Glutamatergic neuron (in vitro differentiated cells): ENCODE results near the gene NUDC. TPM values are rescaled to one million over a fixed set of nuclear protein-coding genes. Genes with fewer than 3 reads are reported as not detected.
A peak's percentile ranks its signal among the peaks of the same experiment; 100 is the strongest.

Source experiments
- DNase-seq: peaks from one replicate; pipeline ENCODE4 v3.0.0; 2022
- H3K27ac Mint-ChIP-seq: one replicate; pipeline ENCODE4 v1.8.0; 2020; ENCODE audit warnings: mild to moderate bottlenecking, mixed read lengths, inconsistent platforms; ENCODE audit not compliant: unreplicated experiment
- H3K27me3 Mint-ChIP-seq: one replicate; pipeline ENCODE4 v1.8.0; 2020; ENCODE audit warnings: mild to moderate bottlenecking, moderate library complexity, mixed read lengths, inconsistent platforms; ENCODE audit not compliant: unreplicated experiment
- H3K36me3 Mint-ChIP-seq: one replicate; pipeline ENCODE4 v1.8.0; 2020; ENCODE audit warnings: mild to moderate bottlenecking, mixed read lengths, inconsistent platforms; ENCODE audit not compliant: unreplicated experiment
- H3K4me1 Mint-ChIP-seq: one replicate; pipeline ENCODE4 v1.8.0; 2020; ENCODE audit warnings: mild to moderate bottlenecking, low read depth, mixed read lengths, inconsistent platforms; ENCODE audit not compliant: unreplicated experiment
- H3K4me3 Mint-ChIP-seq: one replicate; pipeline ENCODE4 v1.8.0; 2020; ENCODE audit warnings: mild to moderate bottlenecking, mixed read lengths, inconsistent platforms; ENCODE audit not compliant: unreplicated experiment
- H3K9me3 Mint-ChIP-seq: one replicate; pipeline ENCODE4 v1.8.0; 2020; ENCODE audit warnings: mild to moderate bottlenecking, moderate library complexity, mixed read lengths, inconsistent platforms; ENCODE audit not compliant: unreplicated experiment
- CTCF ChIP-seq: fragments of 200-600 bp; sonication (generic); IDR thresholded peaks from one replicate; pipeline ENCODE4 v1.5.0; 2021; ENCODE audit not compliant: partially characterized antibody, unreplicated experiment
- total RNA-seq: library from RNA; stranded (reverse); fragmentation: NEBNext Ultra II Directional; extraction: Animal tissue kit (Norgen Biotek cat#: 25700); gene quantifications from one replicate; pipeline ENCODE4 v1.2.1, GENCODE V29; 2021; ENCODE audit not compliant: unreplicated experiment

The NUDC gene
- total RNA-seq, 1 donor from 2014 or later, result 53.2 TPM

- no peak for DNase-seq
- Mint-ChIP-seq H3K36me3 (no peaks in the 10 kb centered on the region), H3K4me1 (peaks cover 6% of the 10 kb centered on the region), H3K9me3 (no peaks in the 10 kb centered on the region), H3K27me3 (peaks cover 15% of the 10 kb centered on the region), H3K27ac (no peak overlapping the region), H3K4me3 (no peak overlapping the region)
- no peak for TF ChIP-seq CTCF
These were observed 37.7 kb downstream of the NUDC start for GRCh38 chr1:26959270-26959669.

- Mint-ChIP-seq H3K9me3 (no peaks in the 10 kb centered on the region), H3K27ac (no peak within 1 kb of the TSS), H3K4me1 (peaks cover 6% of the 10 kb centered on the region), H3K36me3 (no peaks in the 10 kb centered on the region), H3K27me3 (peaks cover 15% of the 10 kb centered on the region), H3K4me3 (peak within 1 kb of the TSS; percentile 47)
- DNase-seq, result no peak
- TF ChIP-seq CTCF, result no peak
These were observed 38.4 kb downstream of the NUDC start, which contains the start of gene KDF1 for GRCh38 chr1:26959722-26960624. Gene KDF1 (minus strand): TSS chr1:26960468. CDS start chr1:26952380, 8,088 bp downstream.

GRCh38 chr1:26960625-26960966, 39.1 kb downstream of the NUDC start:
- H3K27ac Mint-ChIP-seq, result no peak overlapping the region

GRCh38 chr1:26961826-26962225, 40.3 kb downstream of the NUDC start:
- no peak for TF ChIP-seq CTCF
- Mint-ChIP-seq H3K36me3 (no peaks in the 10 kb centered on the region), H3K27me3 (peaks cover 15% of the 10 kb centered on the region), H3K4me1 (peaks cover 6% of the 10 kb centered on the region), H3K4me3 (no peak overlapping the region), H3K27ac (no peak overlapping the region), H3K9me3 (no peaks in the 10 kb centered on the region)
- no peak for DNase-seq

More at GRCh38 chr1:26960625-26960966, 39.1 kb downstream of the NUDC start:
- Mint-ChIP-seq H3K4me1 (peaks cover 6% of the 10 kb centered on the region), H3K27me3 (peaks cover 15% of the 10 kb centered on the region), H3K9me3 (no peaks in the 10 kb centered on the region), H3K36me3 (no peaks in the 10 kb centered on the region), H3K4me3 (peak overlapping the region; percentile 47)
- no peak for DNase-seq
- no peak for TF ChIP-seq CTCF

GRCh38 chr1:26965213-26965612, 43.7 kb downstream of the NUDC start:
- Mint-ChIP-seq H3K36me3 (no peaks in the 10 kb centered on the region), H3K27ac (no peak overlapping the region), H3K4me1 (peaks cover 2% of the 10 kb centered on the region), H3K9me3 (no peaks in the 10 kb centered on the region), H3K4me3 (no peak overlapping the region), H3K27me3 (peaks cover 14% of the 10 kb centered on the region)
- no peak for TF ChIP-seq CTCF
- DNase-seq, result no peak
